AG09309 (cell line): ENCODE results near the gene TLX2.

Experiments
- DNase-seq: peaks from one replicate; pipeline ENCODE4 v3.0.0-alpha.2; 2010; ENCODE audit warnings: low read depth
- H3K4me3 ChIP-seq: 2 replicates; pipeline ENCODE4 v1.5.1; 2011; ENCODE audit warnings: mild to moderate bottlenecking, low read depth, low read length, moderate library complexity; ENCODE audit not compliant: control insufficient read depth
- CTCF ChIP-seq: IDR thresholded peaks from 2 replicates; pipeline ENCODE4 v1.5.1; 2011; ENCODE audit warnings: mild to moderate bottlenecking, low read depth, low read length, inconsistent platforms; ENCODE audit not compliant: insufficient read depth, control insufficient read depth; ENCODE audit errors: missing control alignments

TLX2 gene

GRCh38 chr2:74524955-74525716, 10.9 kb downstream of the TLX2 start:
- no peak for TF ChIP-seq CTCF
- H3K4me3 ChIP-seq: no peak overlapping the region
- DNase-seq: no peak

GRCh38 chr2:74525717-74526648, 11.7 kb downstream of the TLX2 start, which contains the start of gene DQX1:
Gene DQX1, minus strand, starts transcription at chr2:74526231. Its CDS starts 502 bp downstream, at chr2:74525729.
- no peak for DNase-seq

GRCh38 chr2:74526649-74527230, 12.5 kb downstream of the TLX2 start:
- no peak overlapping the region for H3K4me3 ChIP-seq
- no peak for TF ChIP-seq CTCF
- no peak for DNase-seq

More at GRCh38 chr2:74525717-74526648, 11.7 kb downstream of the TLX2 start, which contains the start of gene DQX1:
- no peak for TF ChIP-seq CTCF
- H3K4me3 ChIP-seq: no peak within 1 kb of the TSS

GRCh38 chr2:74527741-74528140, 13.5 kb downstream of the TLX2 start:
- no peak for DNase-seq
- H3K4me3 ChIP-seq: no peak overlapping the region
- TF ChIP-seq CTCF: no peak

- DNase-seq: no peak
- TF ChIP-seq CTCF: no peak
- H3K4me3 ChIP-seq: peak overlapping the region; percentile 92
Observed at GRCh38 chr2:74528600-74529356, 14.5 kb downstream of the TLX2 start.
